NCI-H2171 (cell line): ENCODE results near the gene PIP4K2C.
"Not testable (repeated sequence)": the region's sequence is repeated elsewhere in the genome, so short reads cannot be mapped to it uniquely, and the experiment has no call there.

Experiments
- DNase-seq: peaks from one replicate; lab custom pipeline; 2025; lab: John Stamatoyannopoulos, UW

PIP4K2C gene

DNA sequence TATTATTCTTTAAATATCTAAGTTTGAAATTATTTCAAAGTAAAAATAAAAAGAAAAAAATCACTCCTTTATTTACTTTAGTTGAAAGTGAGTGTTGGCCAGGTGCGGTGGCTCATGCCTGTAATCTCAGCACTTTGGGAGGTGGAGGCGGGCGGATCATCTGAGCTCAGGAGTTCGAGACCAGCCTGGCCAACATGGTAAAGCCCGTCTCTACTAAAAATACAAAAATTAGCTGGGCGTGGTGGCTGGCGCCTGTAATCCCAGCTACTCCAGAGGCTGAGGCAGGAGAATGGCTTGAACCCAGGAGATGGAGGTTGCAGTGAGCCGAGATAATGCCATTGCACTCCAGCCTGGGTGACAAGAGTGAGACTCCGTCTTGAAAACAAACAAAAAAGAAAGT is 45.7 kb downstream of the PIP4K2C start:
- DNase-seq, result not testable (repeated sequence)

DNA sequence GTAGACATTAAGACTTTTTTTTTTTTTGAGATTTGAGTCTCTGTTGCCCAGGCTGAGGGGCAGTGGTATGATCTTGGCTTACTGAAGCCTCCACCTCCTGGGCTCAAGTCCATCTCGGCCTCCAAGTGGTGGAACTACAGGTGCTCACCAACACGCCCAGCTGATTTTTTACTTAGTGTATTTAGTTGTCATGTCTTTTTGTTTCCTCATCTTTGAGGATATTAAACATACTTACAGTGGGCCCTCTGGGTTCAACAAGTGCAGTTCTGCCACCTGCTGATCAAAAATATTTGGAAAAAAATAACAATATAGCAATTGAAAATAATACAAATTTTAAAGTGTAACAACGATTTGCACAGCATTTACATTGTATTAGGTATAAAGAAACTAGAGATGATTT is 46.4 kb downstream of the PIP4K2C start:
- DNase-seq, result no peak

DNA sequence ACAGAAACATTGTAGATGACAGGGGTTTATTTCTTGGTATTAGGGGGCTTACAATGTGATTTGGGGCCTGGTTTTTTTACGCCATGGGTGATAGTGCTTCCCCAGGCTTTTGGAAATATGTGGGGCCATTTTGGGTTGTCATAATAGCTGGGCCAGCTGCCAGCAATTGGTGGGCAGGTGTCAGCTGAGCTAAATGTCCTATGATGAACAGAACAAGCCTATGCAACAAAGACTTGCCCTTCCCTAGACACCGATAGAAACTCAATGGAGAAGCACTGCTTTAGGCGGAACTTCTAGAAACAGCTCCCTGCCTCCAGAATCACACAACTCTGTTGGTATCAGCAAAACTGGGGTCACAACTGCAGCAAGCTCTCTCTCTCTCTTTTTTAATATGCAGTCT is 47.1 kb downstream of the PIP4K2C start:
- DNase-seq, result no peak

DNA sequence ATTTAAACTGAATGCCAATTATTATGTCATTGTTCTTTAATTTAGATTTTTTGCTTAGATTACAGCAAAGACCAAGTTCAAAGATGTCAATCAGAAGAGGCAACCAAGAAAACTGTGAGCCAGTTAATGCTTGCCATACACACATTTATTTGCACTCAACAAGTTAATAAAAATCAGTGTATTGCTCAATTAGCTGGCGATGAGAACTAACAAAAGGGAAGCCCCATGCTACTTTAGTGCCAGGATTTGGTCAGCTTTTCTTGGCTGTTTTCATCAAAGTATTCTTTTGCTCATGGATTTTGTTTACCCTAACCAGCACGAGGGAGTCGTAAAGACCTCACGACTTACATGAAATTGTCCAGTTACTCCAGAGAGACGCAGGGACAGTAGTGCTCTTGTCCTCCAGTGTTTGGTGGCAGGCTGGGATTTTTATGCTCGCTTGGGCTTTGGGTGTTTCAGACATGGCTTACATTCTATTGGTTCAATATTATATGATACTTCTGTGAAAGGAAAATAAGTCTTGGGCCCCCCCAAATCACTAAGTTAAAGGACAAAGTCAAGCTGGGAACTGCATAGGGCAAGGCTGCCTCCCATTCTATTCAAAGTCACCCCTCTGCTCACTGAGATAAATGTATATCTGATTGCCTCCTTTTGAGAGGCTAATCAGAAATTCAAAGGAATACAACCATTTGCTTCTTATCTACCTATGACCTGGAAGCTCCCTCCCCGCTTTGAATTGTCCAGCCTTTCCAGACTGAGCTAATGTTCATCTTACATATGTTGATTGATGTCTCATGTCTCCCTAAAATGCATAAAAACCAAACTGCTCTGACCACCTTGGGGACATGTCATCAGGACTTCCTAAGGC is 49.4 kb downstream of the PIP4K2C start:
- DNase-seq, result no peak

DNA sequence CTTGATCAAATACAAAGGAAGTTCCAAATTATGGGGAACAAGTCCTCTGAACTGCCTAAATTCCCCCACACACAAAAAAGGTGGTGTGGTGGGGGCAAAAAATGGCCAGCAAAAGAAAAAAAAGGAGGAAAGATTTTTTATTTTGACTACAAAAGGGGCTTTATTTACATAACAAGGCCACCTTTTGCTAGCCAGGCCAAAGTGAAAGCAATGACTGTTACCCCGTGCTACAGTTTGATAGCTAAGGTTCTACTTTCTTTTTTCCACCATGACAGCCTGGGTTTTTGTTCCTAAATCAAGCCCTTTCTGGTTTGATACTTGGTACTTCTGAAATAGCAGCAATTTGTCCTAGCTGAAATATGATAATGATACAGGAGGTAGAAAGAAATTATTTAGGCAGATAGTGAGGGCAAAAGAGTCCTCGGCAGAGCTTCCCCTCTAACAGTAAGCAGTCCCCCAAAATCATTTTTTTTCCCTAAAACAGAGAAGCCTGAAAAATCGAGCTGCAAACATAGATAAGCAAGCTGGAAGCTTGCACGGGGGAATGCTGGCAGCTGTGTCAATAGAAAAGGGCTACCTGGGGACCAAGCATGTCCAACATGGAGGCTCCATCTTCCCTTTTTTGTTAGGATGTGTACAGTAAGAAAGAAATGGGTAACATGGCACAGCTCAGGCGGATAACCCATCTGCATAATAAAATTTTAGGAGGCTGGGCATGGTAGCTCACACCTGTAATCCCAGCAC is 50.9 kb downstream of the PIP4K2C start:
- DNase-seq, result no peak

DNA sequence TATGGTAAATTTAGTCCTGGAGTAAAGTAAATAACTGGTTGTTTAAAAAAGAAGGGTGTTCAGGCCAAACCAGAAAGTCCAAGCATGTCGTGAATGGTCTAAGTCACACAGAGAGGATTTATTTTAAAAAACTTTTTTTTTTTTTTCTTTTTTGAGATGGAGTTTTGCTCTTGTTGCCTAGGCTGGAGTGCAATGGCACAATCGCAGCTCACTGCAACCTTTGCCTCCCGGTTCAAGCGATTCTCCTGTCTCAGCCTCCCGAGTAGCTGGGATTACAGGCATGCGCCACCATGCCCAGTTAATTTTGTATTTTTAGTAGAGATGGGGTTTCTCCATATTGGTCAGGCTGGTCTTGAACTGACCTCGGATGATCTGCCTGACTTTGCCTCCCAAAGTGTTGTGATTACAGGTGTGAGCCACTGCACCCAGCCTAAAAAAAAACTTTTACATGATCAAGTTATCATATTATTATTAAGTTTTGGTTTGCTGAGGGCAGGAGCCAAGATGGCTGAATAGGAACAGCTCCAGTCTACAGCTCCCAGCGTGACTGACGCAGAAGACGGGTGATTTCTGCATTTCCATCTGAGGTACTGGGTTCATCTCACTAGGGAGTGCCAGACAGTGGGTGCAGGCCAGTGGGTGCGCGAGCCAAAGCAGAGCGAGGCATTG is 55.1 kb downstream of the PIP4K2C start:
- not testable (repeated sequence) for DNase-seq

DNA sequence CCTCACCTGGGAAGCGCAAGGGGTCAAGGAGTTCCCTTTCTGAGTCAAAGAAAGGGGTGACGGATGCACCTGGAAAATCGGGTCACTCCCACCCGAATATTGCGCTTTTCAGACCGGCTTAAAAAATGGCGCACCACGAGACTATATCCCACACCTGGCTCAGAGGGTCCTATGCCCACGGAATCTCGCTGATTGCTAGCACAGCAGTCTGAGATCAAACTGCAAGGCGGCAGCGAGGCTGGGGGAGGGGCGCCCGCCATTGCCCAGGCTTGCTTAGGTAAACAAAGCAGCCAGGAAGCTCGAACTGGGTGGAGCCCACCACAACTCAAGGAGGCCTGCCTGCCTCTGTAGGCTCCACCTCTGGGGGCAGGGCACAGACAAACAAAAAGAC is 55.7 kb downstream of the PIP4K2C start:
- DNase-seq, result not testable (repeated sequence)
